Activated T-cell treated with anti-CD3 and anti-CD28 coated beads, Interleukin-2, amount 50 U/mL, for 1 hour (primary cell): ENCODE results near the gene KRTAP4-7.
"Not testable (repeated sequence)": the region's sequence is repeated elsewhere in the genome, so short reads cannot be mapped to it uniquely, and the experiment has no call there.

Experiments
- DNase-seq: peaks from one replicate; pipeline ENCODE4 v3.0.0-alpha.2; 2020

The KRTAP4-7 gene

DNA sequence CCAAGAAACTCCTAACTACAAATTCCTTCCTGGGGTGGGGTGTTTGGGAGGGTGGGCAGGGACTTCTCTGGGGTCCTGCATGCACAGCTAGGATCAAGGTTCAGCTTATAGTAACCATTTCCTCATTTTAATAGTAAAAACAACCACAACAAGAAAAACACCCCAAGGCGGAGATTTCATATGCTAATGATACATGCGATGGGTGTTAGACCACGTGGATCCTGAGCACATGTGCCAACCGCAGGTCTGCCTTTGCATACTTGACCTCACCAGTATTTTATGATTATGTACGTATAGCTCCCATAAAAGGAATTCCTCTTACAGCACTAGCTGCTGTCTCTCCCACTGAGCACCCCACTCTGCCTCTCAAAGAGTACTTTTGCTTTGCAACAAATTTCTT lies 32.3 kb downstream of the KRTAP4-7 start:
- no peak for DNase-seq

DNA sequence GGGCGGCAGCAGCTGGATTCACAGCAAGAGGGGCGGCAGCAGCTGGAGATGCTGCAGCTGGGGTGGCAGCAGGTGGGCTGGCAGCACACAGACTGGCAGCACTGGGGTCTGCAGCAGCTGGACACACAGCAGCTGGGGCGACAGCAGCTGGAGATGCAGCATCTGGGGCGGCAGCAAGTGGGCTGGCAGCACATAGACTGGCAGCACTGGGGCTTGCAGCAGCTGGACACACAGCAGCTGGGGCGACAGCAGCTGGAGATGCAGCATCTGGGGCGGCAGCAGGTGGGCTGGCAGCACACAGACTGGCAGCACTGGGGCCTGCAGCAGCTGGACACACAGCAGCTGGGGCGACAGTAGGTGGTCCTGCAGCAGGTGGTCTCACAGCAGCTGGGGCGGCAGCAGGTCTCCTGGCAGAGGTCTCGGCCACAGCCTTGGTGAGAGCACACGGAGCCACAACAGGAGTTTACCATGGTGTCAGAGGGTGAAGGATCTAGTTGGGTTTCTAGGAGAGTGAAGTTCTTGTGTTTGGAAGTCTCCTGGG lies 34.0 kb downstream of the KRTAP4-7 start, which contains the start of gene KRTAP4-11:
Gene KRTAP4-11 (minus strand): TSS at position 528 of the 541 bp plus-strand sequence. CDS start 58 bp downstream, at position 470.
- DNase-seq: not testable (repeated sequence)

DNA sequence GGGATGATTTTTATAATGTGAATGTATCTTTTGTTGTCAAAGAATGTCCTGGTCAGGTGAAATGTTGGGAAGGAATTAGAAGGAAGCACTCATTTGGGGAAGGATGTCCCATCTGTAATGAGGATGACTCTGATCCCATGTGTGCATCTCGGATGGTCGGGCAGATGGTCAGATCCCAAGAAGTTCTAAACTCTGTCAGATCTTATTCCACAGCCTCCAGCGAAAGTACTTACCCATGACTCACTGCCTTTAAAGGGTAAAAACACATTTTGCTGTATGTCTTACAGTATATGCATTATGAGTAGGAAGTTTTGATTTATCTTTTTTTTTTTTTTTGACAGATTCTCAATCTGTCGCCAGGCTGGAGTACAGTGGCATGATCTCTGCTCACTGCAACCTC lies 34.8 kb downstream of the KRTAP4-7 start:
- no peak for DNase-seq

DNA sequence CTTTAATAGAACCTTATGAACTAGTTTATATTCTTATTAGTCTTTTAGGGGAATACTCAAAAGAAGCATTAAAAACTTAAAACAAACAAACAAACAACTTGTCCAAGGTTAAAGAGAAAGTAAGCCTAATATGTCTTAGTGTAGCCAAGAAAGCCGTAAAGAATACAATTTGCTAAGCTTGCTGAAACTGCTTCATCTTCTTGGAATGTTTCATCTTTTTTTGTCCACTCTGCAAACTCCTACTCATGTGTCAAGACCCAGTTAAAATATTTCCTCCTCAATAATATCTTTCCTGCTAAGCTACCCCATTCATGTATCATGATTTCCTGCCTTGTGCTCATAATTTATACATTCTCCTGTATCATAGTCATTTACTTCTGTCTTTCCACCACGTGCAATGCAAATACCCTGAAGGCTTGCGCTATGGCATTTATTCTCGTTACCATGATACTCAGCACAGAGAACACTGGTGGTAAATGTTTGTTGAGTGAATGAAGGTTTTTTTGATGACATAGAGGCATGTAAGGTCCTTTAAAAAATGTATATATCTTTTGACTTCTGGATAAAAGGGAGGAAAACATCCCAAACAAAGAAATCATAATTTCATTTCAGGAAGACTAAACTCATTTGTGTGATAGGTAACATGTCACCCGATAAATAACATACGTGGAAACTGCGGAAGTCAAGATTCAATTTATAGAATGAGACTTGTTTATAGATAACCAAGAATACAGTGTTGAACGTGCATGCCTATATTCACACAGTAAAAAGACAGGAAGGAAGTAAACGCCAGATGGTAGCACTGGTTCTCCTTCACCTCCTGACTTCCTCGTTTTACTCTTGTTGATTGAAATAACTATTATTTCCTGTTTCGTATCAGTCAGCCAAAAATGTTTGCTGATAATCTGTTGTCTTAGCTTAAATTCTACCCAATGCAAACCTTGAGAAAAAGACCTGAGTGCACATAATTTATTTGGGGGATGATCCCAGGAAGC lies 36.0 kb downstream of the KRTAP4-7 start:
- DNase-seq: not testable (repeated sequence)

DNA sequence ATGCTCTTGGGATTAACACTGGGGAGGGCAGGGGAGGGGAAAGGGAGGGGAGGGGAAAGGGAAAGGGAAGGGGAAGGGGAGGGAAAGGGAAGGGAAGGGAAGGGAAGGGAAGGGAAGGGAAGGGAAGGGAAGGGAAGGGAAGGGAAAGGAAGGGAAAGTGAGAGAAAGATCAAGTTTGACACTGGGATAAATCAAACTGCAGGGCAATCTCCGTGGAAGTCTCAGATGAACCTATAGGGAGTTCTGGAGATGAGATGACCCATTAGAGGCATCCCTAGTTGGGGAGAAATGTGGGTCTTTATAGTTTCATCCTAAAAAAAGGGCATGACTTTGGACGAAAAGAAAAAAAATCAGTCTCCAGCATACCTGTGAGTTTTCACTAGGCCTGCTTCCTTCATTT lies 37.8 kb downstream of the KRTAP4-7 start:
- DNase-seq: no peak

DNA sequence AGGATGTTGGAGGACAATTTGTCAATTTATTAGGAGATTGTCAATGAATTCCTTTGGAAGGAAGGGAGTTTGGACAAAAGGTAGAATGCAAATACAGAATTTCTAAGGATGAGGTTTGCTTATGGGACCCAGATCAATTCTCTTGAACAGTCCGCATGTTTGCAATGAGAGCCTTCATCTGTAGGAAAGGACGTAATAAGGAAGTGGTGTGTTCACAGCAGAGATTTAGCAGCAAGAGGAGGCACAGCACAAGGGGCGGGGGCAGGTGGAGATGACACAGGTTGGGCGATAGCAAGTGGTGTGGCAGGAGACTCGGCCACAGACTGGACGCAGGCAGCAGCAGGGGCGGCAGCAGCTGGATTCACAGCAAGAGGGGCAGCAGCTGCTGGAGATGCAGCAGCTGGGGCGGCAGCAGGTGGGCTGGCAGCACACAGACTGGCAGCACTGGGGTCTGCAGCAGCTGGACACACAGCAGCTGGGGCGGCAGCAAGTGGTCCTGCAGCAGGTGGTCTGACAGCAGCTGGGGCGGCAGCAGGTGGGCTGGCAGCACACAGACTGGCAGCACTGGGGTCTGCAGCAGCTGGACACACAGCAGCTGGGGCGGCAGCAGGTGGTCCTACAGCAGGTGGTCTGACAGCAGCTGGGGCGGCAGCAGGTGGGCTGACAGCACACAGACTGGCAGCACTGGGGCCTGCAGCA lies 39.5 kb downstream of the KRTAP4-7 start:
- not testable (repeated sequence) for DNase-seq

DNA sequence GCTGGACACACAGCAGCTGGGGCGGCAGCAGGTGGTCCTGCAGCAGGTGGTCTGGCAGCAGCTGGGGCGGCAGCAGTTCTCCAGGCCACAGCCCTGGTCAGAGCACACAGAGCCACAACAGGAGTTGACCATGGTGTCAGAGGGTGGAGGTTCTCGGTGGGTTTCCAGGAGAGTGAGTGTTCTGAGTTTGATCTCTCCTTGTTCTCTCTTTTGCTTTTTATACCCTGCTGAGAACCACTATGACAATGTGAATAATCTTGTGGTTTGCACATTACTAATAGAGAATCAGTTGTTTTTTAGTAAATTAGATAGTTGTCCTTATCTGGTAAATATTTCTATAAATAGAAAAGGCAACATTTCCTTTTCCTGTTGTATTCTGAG lies 40.0 kb downstream of the KRTAP4-7 start, which contains the start of gene KRTAP4-12:
Gene KRTAP4-12 (minus strand): TSS at position 192 of the 381 bp plus-strand sequence. CDS start 60 bp downstream, at position 132.
- DNase-seq: not testable (repeated sequence)

DNA sequence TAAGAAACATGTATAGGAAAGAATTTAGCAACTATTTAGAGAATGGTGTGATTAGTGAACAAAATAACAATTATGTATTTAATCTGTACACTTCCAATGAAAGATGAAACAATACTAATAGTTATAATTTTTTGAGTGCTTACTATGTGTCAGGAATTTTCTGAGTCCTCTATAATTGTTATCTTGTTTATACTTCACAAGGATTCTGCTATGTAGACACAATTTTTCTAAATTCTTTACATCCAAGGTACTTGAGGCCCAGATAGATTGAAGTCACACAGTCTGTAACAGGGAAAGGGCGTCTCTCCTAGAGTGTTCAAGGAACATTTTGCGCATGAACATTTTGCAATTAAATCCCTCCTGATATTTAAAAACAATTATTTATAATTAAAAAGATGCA lies 41.1 kb downstream of the KRTAP4-7 start:
- no peak for DNase-seq

DNA sequence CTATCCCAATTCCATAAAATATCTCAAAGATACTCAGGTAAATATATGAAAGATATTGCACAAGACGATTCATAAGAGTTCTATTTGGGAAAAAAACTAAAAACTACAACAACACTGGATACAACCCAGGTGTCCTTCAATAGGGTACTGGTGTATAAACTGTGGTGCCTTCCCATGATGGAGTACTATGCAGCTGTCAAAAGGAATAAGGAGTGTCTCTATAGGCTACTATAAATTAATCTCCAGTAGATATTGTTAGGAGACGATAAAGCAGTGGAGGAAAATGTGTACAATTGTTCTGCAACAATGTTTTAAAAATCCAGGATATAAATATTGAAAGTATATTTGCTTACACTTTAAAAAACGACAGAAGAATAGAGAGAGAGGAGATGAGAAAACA lies 42.5 kb downstream of the KRTAP4-7 start:
- DNase-seq: no peak

DNA sequence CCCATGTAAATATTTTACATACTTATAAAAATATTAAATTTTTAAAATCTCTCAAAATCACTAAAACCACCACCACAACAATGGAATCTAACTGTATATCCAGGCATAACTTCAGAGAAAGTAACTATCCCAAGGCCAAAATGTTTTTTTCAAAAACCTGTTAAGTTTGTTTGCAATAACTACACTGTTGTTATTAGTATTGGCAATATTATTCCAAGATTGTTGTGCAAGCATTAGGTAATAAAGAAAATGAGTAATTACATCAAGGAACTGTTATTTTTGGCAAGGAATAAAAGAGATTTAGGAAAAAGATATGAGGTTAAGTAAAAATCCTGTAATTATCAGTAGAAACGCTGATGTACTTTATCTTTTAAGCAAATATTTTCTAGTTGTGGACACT lies 43.4 kb downstream of the KRTAP4-7 start:
- no peak for DNase-seq

DNA sequence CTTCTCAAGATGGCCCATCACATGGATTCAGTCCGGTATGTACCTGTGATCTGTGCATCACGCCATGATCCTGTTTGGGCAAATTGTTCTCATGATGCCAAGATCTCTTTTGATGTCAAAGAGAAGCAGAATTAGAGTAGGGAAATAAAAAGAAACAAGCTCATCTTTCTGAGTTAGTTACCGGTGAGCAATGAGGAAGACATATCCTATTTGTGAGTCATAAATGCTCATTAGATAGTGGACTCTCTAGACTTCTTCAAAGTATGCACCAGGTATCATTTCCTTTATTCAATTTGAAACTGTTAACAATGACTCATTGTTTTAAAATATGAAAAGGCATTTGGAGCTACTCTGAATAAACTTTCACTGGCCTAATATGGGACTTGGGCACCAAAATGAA lies 48.0 kb downstream of the KRTAP4-7 start:
- no peak for DNase-seq

DNA sequence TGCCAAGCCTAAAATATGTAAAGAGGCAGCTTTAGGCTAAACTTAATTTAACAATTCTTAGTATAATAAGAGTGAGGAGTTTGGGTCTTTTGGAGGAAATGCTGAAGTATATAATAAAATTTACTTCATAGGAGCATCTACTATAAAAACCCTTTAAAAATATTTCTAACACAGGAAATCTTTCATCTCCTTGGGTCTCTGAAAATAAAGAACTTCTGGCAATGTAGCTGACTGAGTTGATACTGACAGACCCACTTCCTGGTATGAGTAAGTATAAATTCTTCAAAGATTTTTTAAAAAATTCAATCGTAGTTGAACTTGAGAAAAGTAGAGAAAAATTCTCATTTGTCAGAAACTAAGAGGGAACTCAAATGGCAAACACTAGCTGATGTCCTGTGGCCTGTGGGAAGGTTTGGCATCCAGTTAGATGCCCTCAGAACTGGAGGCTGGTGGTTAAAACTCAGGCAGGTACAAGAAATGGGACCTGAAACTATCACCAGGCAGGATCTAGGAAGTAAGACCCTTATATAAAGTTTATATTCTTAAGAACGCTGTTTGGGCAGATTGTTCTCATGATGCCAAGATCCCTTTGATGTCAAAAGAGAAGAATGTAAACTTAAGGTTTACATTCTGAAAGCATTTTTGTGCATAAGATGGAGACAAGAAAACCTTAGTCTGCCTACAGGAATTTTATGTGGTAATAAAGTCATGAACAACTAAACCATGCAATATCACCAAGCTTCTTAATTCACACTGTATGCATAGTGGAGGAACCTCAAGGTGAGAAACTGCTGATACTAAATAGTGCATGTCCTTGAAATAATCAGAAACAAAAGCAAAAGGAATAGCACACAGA lies 50.2 kb downstream of the KRTAP4-7 start:
- DNase-seq: no peak
